ENCODE data around the gene FAM222A.

DNA sequence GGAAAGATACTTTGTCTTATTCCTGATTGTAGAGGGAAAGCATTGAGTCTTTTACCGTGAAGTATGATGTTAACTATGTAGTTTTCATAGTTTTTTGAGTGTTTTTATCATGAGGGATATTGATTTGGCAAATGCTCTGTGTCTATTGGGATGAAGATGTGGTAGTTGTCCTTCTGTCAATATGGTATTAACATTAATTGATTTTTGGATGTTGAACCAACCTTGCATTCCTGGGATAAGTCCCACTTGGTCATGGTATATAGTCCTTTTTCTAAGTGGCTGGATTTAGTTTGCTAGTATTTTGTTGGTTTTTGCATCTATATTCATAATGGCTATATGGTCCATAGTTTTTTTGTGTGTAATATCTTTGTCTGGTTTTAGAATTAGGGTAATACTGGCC lies 42.8 kb downstream of the FAM222A start:
- TF ChIP-seq POLR2AphosphoS5 (IDR thresholded peaks at IDR 0.05; ENCODE audit: low read depth, low read length) (no peak), RFX5 (IDR thresholded peaks at IDR 0.05; ENCODE audit: borderline replicate concordance, low read depth, low read length) (no peak)
- TF ChIP-seq, protein P1, sequence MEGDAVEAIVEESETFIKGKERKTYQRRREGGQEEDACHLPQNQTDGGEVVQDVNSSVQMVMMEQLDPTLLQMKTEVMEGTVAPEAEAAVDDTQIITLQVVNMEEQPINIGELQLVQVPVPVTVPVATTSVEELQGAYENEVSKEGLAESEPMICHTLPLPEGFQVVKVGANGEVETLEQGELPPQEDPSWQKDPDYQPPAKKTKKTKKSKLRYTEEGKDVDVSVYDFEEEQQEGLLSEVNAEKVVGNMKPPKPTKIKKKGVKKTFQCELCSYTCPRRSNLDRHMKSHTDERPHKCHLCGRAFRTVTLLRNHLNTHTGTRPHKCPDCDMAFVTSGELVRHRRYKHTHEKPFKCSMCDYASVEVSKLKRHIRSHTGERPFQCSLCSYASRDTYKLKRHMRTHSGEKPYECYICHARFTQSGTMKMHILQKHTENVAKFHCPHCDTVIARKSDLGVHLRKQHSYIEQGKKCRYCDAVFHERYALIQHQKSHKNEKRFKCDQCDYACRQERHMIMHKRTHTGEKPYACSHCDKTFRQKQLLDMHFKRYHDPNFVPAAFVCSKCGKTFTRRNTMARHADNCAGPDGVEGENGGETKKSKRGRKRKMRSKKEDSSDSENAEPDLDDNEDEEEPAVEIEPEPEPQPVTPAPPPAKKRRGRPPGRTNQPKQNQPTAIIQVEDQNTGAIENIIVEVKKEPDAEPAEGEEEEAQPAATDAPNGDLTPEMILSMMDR (IDR thresholded peaks at IDR 0.05; ENCODE audit: control extremely low read depth in 1 of 3, insufficient read depth in 1 of 3, low read depth in 1 of 3, low read length in 3 of 3): no peak
